ENCODE results near the gene NFKBIL1.
A peak's percentile ranks its signal among the peaks of the same experiment; 100 is the strongest.
"Not testable (repeated sequence)": the region's sequence is repeated elsewhere in the genome, so short reads cannot be mapped to it uniquely, and the experiment has no call there.

NFKBIL1 gene

GRCh38 chr6:31546958-31547726 is at the start of gene NFKBIL1:
Gene NFKBIL1 (plus strand): TSS chr6:31547608. CDS start chr6:31547695, 87 bp downstream.
- peak; percentile 93 for DNase-seq

GRCh38 chr6:31498748-31499147 is 48.7 kb upstream of the NFKBIL1 start:
- DNase-seq = no peak

DNA sequence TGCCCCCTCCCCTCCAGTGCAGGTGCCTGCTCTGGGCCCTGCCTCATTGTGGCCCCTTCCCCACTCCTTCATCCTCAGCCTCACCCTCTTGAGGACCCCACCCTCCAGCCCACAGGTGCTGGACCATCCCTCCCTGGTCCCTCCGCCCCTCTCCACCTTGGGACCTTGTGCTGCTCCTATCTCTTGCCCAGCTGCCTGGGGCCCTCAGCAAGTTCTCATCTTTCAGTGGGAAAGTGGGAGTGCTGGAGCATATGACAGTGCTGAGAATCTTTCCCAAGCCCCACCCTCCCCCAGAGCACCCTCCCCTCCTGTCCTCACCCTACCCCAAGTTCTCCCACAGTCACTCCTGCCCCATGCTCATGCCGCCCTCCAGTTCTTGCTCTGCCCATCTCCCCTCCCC is 47.8 kb upstream of the NFKBIL1 start:
- not testable (repeated sequence) for DNase-seq

GRCh38 chr6:31502586-31502985 is 44.8 kb upstream of the NFKBIL1 start:
- DNase-seq = no peak

GRCh38 chr6:31509036-31509435 is 38.4 kb upstream of the NFKBIL1 start:
- DNase-seq = not testable (repeated sequence)

DNA sequence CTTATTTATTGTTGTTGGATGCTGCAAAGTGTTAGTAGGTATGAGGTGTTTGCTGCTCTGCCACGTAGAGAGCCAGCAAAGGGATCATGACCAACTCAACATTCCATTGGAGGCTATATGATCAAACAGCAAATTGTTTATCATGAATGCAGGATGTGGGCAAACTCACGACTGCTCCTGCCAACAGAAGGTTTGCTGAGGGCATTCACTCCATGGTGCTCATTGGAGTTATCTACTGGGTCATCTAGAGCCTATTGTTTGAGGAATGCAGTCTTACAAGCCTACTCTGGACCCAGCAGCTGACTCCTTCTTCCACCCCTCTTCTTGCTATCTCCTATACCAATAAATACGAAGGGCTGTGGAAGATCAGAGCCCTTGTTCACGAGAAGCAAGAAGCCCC is 37.4 kb upstream of the NFKBIL1 start:
- no peak for DNase-seq

GRCh38 chr6:31513456-31514165 is 33.8 kb upstream of the NFKBIL1 start:
- no peak for DNase-seq

GRCh38 chr6:31521835-31522234 is 25.6 kb upstream of the NFKBIL1 start:
- no peak for DNase-seq

DNA sequence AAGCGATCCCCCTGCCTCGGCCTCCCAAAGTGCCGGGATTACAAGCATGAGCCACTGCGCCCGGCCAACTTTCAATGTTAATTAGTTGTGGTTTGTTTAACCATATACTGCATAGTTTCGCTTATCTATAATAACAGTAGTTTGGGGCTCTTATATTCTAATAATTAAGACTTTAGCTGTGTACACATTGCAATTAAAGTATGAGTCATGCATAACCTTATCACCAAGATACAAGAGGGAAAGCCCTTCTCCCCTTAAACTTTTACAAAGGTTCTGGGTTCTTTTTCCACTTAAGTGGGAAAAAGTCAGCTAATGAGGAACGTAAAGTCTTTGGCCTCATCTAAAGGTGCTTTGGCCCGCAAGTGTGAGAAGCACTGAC is 21.9 kb upstream of the NFKBIL1 start:
- DNase-seq = no peak

- no peak for DNase-seq
Observed at GRCh38 chr6:31525932-31526591, 21.3 kb upstream of the NFKBIL1 start.

GRCh38 chr6:31528307-31528777 is 19.1 kb upstream of the NFKBIL1 start:
- DNase-seq = no peak

GRCh38 chr6:31528821-31529328 is 18.5 kb upstream of the NFKBIL1 start, which contains the start of gene MCCD1:
Gene MCCD1 (plus strand): TSS chr6:31528962. CDS start chr6:31529015, 53 bp downstream.
- DNase-seq = no peak

DNA sequence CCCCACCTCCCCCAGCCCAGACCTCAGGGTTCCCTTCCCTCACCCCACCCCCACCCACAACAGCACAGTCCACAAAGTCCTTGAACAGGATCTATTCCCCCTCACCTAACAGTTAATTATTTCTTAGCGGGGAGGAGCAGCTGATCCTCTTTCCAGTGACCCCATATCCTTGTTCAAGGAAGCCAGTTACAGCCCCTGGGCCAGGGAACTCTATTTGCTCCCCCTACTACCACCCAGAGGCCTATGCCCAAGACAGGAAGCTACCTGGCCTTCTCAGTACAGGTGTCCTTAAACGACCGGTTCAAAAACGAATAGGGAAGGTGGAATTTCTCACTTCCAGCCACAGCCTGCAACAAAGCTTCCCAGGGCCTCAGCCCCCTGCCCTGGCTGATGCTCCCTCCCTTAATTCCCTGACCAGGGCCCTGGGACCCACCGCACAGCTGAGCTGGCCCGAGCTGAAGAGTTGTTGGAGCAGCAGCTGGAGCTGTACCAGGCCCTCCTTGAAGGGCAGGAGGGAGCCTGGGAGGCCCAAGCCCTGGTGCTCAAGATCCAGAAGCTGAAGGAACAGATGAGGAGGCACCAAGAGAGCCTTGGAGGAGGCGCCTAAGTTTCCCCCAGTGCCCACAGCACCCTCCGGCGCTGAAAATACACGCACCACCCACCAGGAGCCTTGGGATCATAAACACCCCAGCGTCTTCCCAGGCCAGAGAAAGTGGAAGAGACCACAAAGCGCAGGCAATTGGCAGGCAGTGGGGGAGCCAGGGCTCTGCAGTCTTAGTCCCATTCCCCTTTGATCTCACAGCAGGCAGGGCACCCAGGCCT is 17.9 kb upstream of the NFKBIL1 start:
- no peak for DNase-seq

- no peak for DNase-seq
Observed at GRCh38 chr6:31530659-31531058, 16.7 kb upstream of the NFKBIL1 start.

DNA sequence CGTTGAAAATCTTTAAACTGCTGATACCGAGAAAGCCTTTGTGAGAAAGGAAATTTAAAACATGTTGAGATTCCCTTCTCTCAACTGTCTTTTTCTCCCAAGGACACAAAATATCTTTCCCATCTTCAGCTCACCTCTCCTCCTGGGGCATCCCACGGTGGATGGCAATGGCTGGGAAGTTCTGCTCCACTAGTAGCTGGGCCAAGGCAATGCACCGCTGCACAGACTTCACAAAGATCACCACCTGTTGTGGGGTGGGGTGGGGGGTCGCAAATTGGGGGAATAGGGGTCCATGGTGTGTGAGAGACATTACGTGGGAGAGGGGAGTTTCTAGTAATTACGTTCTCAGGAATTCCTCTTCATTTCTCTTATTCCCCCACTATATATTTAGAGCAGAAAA is 16.2 kb upstream of the NFKBIL1 start:
- DNase-seq = no peak

DNA sequence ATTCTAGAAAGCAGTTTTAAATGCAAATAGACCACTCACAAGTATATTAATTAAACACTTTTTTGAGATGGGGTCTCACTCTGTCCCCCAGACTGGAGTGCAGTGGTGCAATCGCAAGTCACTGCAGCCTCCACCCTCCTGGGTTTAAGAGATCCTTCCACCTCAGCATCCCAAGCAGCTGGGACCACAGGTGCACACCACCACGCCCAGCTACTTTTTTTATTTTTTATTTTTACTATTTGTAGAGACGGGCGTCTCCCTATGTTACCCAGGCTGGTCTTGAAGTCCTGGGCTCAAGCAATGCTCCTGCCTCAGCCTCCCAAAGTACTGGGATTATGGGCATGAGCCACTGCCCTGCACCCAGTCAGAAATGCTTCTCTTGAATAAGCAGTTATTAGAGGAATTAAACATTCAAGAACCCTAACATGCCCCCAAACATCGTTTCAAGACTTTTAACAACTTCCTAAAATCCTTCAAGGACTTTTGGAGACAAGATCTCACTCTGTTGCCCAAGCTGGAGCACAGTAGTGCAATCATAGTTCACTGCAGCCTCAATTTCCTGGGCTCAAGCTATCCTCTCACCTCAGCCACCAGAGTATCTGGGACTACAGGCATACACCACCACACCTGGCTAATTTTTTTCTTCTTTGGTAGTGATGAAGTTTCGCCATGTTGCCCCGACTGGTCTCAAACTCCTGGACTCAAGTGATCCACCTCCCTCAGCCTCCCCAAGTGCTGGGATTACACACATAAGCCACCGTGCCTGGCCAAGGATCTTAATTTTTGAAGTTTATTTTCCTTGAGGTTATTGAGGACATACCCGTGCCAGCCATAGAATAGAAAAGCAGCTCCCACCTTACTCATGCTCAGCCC is 15.4 kb upstream of the NFKBIL1 start:
- no peak for DNase-seq

- no peak for DNase-seq
Observed at GRCh38 chr6:31532644-31533454, 14.6 kb upstream of the NFKBIL1 start.

GRCh38 chr6:31533455-31533841 is 14.0 kb upstream of the NFKBIL1 start:
- DNase-seq = no peak

- no peak for DNase-seq
Observed at GRCh38 chr6:31534011-31534410, 13.4 kb upstream of the NFKBIL1 start.

DNA sequence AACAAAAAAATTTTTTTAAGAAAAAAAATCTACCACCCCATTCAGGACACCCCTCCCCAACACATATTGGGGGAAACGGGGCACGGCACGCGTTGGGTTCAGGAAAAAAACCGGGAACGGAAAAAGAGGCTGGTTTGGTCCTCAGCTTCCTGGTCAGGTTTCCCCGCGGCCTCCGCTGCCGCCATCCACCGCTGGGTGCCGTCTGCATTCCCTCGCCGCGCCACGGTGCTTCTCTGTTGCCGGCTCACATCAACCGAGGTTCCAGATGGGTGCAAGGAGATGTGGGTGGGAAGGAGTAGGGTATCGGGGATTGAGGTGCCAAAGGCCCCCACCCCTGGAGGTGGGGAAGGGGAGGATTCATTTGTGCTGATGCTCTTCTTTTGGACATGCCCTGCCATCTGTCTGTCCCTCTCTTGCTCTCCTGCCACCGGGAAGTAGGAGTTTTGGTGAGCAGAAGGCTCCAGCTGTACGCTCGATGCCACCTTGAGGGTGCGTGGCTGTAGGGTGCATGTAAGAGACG is 12.8 kb upstream of the NFKBIL1 start:
- no peak for DNase-seq
